Endothelial cell of umbilical vein (primary cell): Measurements from ENCODE around the gene DST. TPM values are rescaled to one million over a fixed set of nuclear protein-coding genes. Genes with fewer than 3 reads are reported as not detected.

ENCODE experiments used
- BruUV-seq: library from RNA; stranded (reverse); fragments of 400-500 nt; replicated peaks from 2 replicates; lab custom pipeline; 2021; lab: Mats Ljungman, UMichigan
- CTCF ChIA-PET: fragments of 300-600, 350-600 bp; sonication (Branson Sonifier 250); formaldehyde crosslinking; loops from one replicate; lab custom pipeline; 2021; ENCODE audit warnings: antibody characterized with exemption, inconsistent platforms; lab: Charles Lee
- POLR2A ChIA-PET: fragments of 300-600, 350-600 bp; sonication (Branson Sonifier 250); formaldehyde crosslinking; loops from one replicate; lab custom pipeline; 2021; ENCODE audit warnings: antibody characterized with exemption, inconsistent platforms; lab: Charles Lee
- DNase-seq: peaks from one replicate; pipeline ENCODE4 v3.0.0-alpha.2; 2011; ENCODE audit warnings: low read depth, low spot score
- FAIRE-seq: peaks from 2 replicates; lab custom pipeline; 2011; peaks lifted over from hg19 to GRCh38; lab: Jason Lieb, UNC
- H2AFZ ChIP-seq: 2 replicates; pipeline ENCODE4 v1.6.0; 2012; ENCODE audit warnings: low read depth, low read length, control low read depth, inconsistent platforms
- H3K27ac ChIP-seq: 2 replicates; pipeline ENCODE4 v1.5.1; 2011; ENCODE audit warnings: low read depth, mild to moderate bottlenecking, control low read depth, low read length, moderate library complexity; ENCODE audit not compliant: insufficient read depth
- H3K27me3 ChIP-seq, 2 experiments: 2 replicates each; pipeline versions ENCODE4 v1.6.0 to v1.6.1; 2011; ENCODE audit warnings: low read length in 2 of 2, mixed read lengths in 1 of 2; ENCODE audit not compliant: control insufficient read depth in 2 of 2, insufficient read depth in 2 of 2
- H3K36me3 ChIP-seq, 2 experiments: 2 replicates in 1 of 2; 3 replicates in 1 of 2; pipeline ENCODE4 v1.5.1; 2011; ENCODE audit warnings: low read length in 2 of 2, mild to moderate bottlenecking in 1 of 2, moderate library complexity in 1 of 2; ENCODE audit not compliant: control insufficient read depth in 2 of 2, insufficient read depth in 2 of 2; ENCODE audit errors: extremely low read depth in 1 of 2
- H3K4me1 ChIP-seq: 3 replicates; pipeline ENCODE4 v1.5.1; 2011; ENCODE audit warnings: mild to moderate bottlenecking, low read length; ENCODE audit not compliant: control insufficient read depth, insufficient read depth; ENCODE audit errors: extremely low read depth
- H3K4me2 ChIP-seq: 2 replicates; pipeline ENCODE4 v1.6.1; 2011; ENCODE audit warnings: low read length, control low read depth, mixed read lengths; ENCODE audit not compliant: insufficient read depth
- H3K4me3 ChIP-seq, 3 experiments: fragments of 200-600 bp in 1 of 3; sonication (generic), shearing (Covaris generic) in 1 of 3; replicated peaks in 1 of 3; 2 replicates each; pipeline ENCODE4 v1.5.1; 2011 to 2016; ENCODE audit warnings: control low read depth in 3 of 3, low read length in 3 of 3, mild to moderate bottlenecking in 2 of 3, inconsistent platforms in 1 of 3, low read depth in 1 of 3, moderate library complexity in 1 of 3; ENCODE audit not compliant: insufficient read depth in 1 of 3
- H3K79me2 ChIP-seq: 2 replicates; pipeline ENCODE4 v1.6.0; 2012; ENCODE audit warnings: low read length, inconsistent platforms; ENCODE audit not compliant: control insufficient read depth, insufficient read depth
- H3K9ac ChIP-seq: replicated peaks from 2 replicates; pipeline ENCODE3; 2011; ENCODE audit warnings: low read length, control low read depth; ENCODE audit not compliant: insufficient read depth; ENCODE audit errors: extremely low read depth
- H3K9me1 ChIP-seq: replicated peaks from 3 replicates; pipeline ENCODE4 v1.6.0; 2011; ENCODE audit warnings: mild to moderate bottlenecking, low read length; ENCODE audit not compliant: control insufficient read depth, insufficient read depth; ENCODE audit errors: extremely low read depth
- H3K9me3 ChIP-seq: replicated peaks from 2 replicates; pipeline ENCODE4 v1.5.1; 2012; ENCODE audit warnings: low read length, inconsistent platforms; ENCODE audit not compliant: control insufficient read depth, insufficient read depth
- H4K20me1 ChIP-seq: replicated peaks from 2 replicates; pipeline ENCODE3; 2011; ENCODE audit warnings: mild to moderate bottlenecking, low read length; ENCODE audit not compliant: control insufficient read depth, insufficient read depth; ENCODE audit errors: extremely low read depth
- EZH2 ChIP-seq: IDR thresholded peaks from 2 replicates; pipeline ENCODE4 v1.6.1; 2012; ENCODE audit warnings: borderline replicate concordance, low read depth, mild to moderate bottlenecking, moderate library complexity, low read length, inconsistent platforms; ENCODE audit not compliant: severe bottlenecking
- FOS ChIP-seq: IDR thresholded peaks from 2 replicates; pipeline ENCODE4 v1.6.1; 2011; ENCODE audit warnings: mild to moderate bottlenecking, low read length, moderate library complexity, borderline replicate concordance; ENCODE audit not compliant: insufficient read depth
- GATA2 ChIP-seq: IDR thresholded peaks from 2 replicates; pipeline ENCODE4 v1.7.0; 2011; ENCODE audit warnings: low read depth, mild to moderate bottlenecking, moderate library complexity, mixed read lengths, low read length; ENCODE audit not compliant: insufficient read length, insufficient read depth
- JUN ChIP-seq: IDR thresholded peaks from 2 replicates; pipeline ENCODE4 v1.6.1; 2011; ENCODE audit warnings: borderline replicate concordance, low read depth; ENCODE audit not compliant: insufficient read length, insufficient read depth
- MAX ChIP-seq: IDR thresholded peaks from 2 replicates; pipeline ENCODE4 v1.6.1; 2011; ENCODE audit not compliant: insufficient read depth, insufficient read length
- MYC ChIP-seq: IDR thresholded peaks from one replicate; pipeline ENCODE4 v1.6.1; 2011; ENCODE audit warnings: mild to moderate bottlenecking, low read depth, low read length
- POLR2A ChIP-seq: IDR thresholded peaks from 2 replicates; pipeline ENCODE4 v1.6.1; 2012; ENCODE audit warnings: low read depth, mild to moderate bottlenecking, control low read depth, low read length
- POLR2AphosphoS5 ChIP-seq: IDR thresholded peaks from 2 replicates; pipeline ENCODE4 v1.6.1; 2012; ENCODE audit warnings: low read depth, mild to moderate bottlenecking, control low read depth, low read length, moderate library complexity; ENCODE audit not compliant: insufficient read depth
- dilution Hi-C: fragments of 300-500 bp; cut with MboI; formaldehyde crosslinking; loops from one replicate; pipeline ENCODE4 v1.15.0; 2019; ENCODE audit warnings: low sequenced_read_pairs; ENCODE audit not compliant: extremely low pct_ligation_motif_present
- intact Hi-C: fragments of 100-400 bp; cut with micrococcal nuclease; formaldehyde crosslinking; loops from one replicate; pipeline ENCODE4 v1.10.0; 2022
- polyA plus RNA-seq, 4 experiments: library from polyadenylated mRNA; depleted of rRNA in 3 of 4; stranded (reverse) in 3 of 4; unstranded in 1 of 4; fragments of >200 nt; gene quantifications; 2 replicates each; pipeline versions ENCODE4 v1.2.1 to v1.2.3, GENCODE V29; 2011 to 2012; ENCODE audit warnings: missing spikeins in 1 of 4
- total RNA-seq: library from RNA; stranded (reverse); gene quantifications from 2 replicates; pipeline ENCODE4 v1.2.3, GENCODE V29; 2021
- TF ChIP-seq, protein P1 (sequence below), 2 donors: IDR thresholded peaks; 1 replicate in 1 of 2; 2 replicates in 1 of 2; pipeline ENCODE4 v1.5.1; 2011; ENCODE audit warnings: low read length in 2 of 2, mild to moderate bottlenecking in 2 of 2, moderate library complexity in 2 of 2, control low read depth in 1 of 2, inconsistent platforms in 1 of 2, low read depth in 1 of 2; ENCODE audit not compliant: insufficient read depth in 1 of 2; ENCODE audit errors: extremely low read depth in 1 of 2

Gene DST
- total and polyA plus RNA-seq, 2 donors (not counting 3 experiments of a cell fraction or from before 2014, with no cell fraction given) = 62.3 to 253 TPM

DNA sequence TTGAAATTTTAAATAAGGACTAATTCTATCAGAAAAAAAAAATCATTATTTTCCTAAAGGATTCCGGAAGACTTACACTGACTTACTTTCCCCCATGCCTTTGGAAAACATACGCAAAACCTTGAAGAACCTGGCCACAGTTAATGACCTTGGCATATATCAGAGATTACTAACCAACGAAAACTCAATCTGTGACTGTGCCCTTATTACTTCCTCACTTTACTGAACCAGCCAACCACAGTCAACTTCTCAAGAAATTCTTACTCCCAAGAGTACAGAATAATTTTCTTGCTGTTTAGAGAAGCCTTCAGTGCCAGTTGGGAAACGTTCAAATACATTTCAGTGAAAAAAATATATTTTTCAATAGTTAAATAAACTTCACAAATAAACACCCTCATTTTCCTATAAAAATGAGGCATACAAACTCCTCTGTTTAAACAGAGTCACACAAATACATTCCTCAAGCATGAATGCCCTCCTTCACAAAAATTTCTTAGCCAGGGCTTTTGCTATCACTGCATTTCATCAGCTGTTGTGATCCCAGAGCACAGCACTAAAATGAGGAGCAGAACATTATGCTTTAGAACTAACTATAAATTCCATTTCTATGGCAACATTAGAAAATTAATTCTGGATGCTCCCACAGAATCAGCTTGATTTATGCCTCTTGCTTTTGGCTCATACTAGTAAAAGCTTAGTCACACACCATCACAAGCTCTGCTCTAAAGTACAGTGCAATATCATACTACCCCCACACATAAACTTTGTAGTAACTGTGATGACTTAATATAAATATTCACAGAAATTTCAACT is 117.6 kb downstream of the DST start:
- Histone ChIP-seq H2AFZ (no peak overlapping the region), H3K9me3 (no peaks in the 10 kb centered on the region), H3K9ac (no peak overlapping the region), H3K36me3 (peaks cover 2 to 15% of the 10 kb centered on the region in 2 experiments), H3K79me2 (no peaks in the 10 kb centered on the region), H3K4me3 (no peak overlapping the region), H4K20me1 (no peaks in the 10 kb centered on the region), H3K4me2 (no peak overlapping the region), H3K4me1 (peaks cover 4% of the 10 kb centered on the region), H3K9me1 (no peaks in the 10 kb centered on the region), H3K27ac (no peak overlapping the region), H3K27me3 (no peaks in the 10 kb centered on the region)
- intact Hi-C loops (no loop called here), dilution Hi-C loops (no loop called here)
- no TSS peak for BruUV-seq
- DNase-seq (no peak), FAIRE-seq (peak; percentile 24)
- ChIA-PET POLR2A (no interaction called here), CTCF (interaction anchor here (1.0 to 3.7 kb wide), 6 partner anchors 13 to 155 kb away, joined by 3 to 21 read pairs (median 4); no protein-coding TSS in a partner anchor)
- TF ChIP-seq EZH2 (no peak), POLR2A (no peak), MYC (no peak), FOS (no peak), JUN (no peak), MAX (no peak), GATA2 (no peak), POLR2AphosphoS5 (no peak)
- TF ChIP-seq, protein P1, sequence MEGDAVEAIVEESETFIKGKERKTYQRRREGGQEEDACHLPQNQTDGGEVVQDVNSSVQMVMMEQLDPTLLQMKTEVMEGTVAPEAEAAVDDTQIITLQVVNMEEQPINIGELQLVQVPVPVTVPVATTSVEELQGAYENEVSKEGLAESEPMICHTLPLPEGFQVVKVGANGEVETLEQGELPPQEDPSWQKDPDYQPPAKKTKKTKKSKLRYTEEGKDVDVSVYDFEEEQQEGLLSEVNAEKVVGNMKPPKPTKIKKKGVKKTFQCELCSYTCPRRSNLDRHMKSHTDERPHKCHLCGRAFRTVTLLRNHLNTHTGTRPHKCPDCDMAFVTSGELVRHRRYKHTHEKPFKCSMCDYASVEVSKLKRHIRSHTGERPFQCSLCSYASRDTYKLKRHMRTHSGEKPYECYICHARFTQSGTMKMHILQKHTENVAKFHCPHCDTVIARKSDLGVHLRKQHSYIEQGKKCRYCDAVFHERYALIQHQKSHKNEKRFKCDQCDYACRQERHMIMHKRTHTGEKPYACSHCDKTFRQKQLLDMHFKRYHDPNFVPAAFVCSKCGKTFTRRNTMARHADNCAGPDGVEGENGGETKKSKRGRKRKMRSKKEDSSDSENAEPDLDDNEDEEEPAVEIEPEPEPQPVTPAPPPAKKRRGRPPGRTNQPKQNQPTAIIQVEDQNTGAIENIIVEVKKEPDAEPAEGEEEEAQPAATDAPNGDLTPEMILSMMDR (IDR thresholded peaks at IDR 0.05; ENCODE audit: extremely low read depth in 1 of 2, insufficient read depth in 1 of 2, low read depth in 1 of 2, low read length in 2 of 2) = no peak
